Adrenal gland (tissue), 5 donors: ENCODE data around the gene APOL1.

Source experiments
- POLR2A ChIP-seq, 2 donors: fragments of 450-650 bp; IDR thresholded peaks; one replicate each; pipeline ENCODE4 v1.6.1; 2017; ENCODE audit warnings: antibody characterized with exemption in 2 of 2, mild to moderate bottlenecking in 2 of 2, moderate library complexity in 1 of 2
- TF ChIP-seq, protein P1 (sequence below), 6 experiments: fragments of 450-650 bp in 4 of 6; fragments of 200-600 bp in 2 of 6; sonication (generic) in 1 of 6; IDR thresholded peaks; 1 replicate in 5 of 6; 2 replicates in 1 of 6; pipeline versions ENCODE4 v1.5.1 to v1.8.0; 2016 to 2021; ENCODE audit warnings: antibody characterized with exemption in 6 of 6, mild to moderate bottlenecking in 2 of 6, moderate library complexity in 1 of 6
- donor health status: DM: no; HTN: no; CAD: no.

DNA sequence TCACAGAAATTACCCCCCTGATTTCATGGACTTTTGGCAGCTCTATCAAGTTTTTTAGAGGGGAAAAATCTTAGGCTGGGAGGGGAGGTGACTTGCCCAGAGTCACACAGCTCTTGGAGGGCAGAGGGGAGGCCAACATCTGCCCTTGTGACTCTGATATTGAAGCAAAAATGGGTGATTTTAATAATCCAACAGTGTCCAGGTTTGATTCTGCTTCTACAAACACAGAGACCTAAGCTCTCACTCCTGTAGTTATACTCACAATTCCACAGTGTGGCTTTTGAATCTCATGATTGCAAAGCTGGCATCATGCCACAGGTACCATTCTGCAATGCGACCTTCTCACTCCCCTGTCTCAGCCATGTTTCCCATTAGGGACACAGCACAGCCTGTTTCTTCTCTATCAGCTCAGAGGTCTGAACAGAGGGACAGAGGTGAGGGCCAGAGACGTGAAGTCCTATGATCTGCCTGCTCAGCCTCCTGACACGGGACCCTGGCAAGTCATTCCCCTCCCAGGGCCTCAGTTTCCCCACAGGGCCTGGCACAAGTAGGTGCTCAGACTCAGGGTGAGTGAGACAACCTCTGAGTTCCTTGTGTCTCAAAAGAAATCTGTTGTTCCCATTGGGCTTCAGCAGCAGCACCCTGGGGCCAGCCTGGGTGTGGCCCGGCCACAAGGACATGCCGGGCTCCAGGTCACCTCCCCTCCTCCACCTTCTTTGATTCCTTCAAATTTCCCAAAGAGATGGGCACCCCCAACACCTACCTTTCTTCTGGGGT, 14.4 kb upstream of the APOL1 start:
- TF ChIP-seq, protein P1, sequence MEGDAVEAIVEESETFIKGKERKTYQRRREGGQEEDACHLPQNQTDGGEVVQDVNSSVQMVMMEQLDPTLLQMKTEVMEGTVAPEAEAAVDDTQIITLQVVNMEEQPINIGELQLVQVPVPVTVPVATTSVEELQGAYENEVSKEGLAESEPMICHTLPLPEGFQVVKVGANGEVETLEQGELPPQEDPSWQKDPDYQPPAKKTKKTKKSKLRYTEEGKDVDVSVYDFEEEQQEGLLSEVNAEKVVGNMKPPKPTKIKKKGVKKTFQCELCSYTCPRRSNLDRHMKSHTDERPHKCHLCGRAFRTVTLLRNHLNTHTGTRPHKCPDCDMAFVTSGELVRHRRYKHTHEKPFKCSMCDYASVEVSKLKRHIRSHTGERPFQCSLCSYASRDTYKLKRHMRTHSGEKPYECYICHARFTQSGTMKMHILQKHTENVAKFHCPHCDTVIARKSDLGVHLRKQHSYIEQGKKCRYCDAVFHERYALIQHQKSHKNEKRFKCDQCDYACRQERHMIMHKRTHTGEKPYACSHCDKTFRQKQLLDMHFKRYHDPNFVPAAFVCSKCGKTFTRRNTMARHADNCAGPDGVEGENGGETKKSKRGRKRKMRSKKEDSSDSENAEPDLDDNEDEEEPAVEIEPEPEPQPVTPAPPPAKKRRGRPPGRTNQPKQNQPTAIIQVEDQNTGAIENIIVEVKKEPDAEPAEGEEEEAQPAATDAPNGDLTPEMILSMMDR (IDR thresholded peaks at IDR 0.05), result no peak
- no peak for TF ChIP-seq POLR2A (IDR thresholded peaks at IDR 0.05)
